GM18511 (cell line): Measurements from ENCODE around the gene PXDC1.
"Not testable (repeated sequence)": the region's sequence is repeated elsewhere in the genome, so short reads cannot be mapped to it uniquely, and the experiment has no call there.

Experiments used
- ATAC-seq: cut with Tn5 transposase; IDR thresholded peaks from one replicate; pipeline ENCODE4 v1.9.1; 2021; ENCODE audit warnings: mild to moderate bottlenecking, moderate library complexity; ENCODE audit not compliant: unreplicated experiment

PXDC1 gene

DNA sequence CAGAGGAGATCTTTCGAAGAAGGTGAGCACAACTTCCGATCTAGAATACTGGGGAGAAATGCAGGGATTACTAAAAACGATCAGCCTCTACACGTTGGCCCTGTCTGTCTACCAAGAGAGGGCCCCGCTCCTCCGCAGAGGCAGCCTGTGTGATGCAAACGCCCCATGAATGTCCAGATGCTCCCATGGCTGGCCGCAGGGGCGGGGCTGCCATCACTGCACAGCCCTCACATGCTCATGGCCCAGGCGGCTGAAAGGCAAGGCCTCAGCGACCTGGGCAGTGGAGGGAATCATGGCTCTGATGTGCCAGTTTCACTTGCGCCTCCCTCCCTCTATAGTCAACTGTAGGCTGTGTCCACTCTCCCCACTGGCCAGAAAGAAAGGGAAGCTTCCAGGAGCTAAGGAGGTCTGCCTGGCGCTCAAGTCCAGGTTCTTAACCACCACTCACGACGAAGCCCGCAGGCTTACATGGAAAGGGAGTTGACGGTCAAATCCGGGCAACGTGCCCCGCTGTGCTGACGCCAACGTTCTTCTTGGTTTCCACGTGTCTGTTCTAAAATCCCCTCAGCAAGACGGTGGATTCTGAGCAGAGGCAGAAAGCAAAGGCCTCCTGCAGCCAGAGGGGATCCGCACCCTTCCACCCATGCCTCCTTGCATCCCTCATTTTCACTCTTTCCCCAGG lies 14.2 kb downstream of the PXDC1 start:
- ATAC-seq = no peak

GRCh38 chr6:3735029-3735605 lies 16.4 kb downstream of the PXDC1 start:
- no peak for ATAC-seq

GRCh38 chr6:3734023-3734422 lies 17.5 kb downstream of the PXDC1 start:
- ATAC-seq = no peak

GRCh38 chr6:3733321-3733925 lies 18.1 kb downstream of the PXDC1 start:
- no peak for ATAC-seq

DNA sequence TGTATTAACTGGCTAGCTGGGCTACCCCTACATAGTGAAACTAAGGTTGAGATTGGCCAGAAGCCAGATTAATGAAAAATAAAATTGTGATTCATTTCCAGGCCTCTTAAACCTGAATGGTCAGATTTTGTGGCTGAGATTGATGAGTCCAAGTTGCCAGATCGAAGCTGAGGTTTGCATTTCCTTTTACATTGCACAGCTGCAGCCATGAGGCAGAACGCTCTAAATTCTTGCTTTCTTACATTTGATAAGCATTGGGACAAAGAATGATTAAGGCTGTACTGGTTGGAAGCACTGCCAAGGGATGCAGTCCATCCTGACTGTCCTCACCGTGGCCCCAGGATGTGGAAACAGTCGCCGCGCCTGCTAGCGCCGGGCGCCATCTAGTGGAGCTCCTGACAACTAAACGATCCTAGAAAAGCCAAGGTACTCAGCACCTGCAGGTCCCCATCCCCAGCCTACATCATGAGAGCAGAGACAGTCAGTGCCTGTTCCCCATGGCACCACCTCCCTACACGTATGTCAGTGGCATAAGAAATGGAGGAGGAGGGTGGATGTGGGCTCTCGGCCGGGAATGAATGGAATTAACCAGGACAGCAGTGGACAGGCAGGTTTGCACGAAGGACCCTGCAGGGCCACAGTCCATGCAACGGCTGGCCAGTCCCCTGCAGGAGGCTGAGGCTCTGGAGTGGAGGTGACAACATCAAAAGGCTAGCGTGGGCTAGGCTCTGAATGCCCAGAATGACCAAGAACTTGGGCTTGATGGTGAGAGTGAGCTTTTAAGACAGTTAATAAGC lies 19.0 kb downstream of the PXDC1 start:
- no peak for ATAC-seq

DNA sequence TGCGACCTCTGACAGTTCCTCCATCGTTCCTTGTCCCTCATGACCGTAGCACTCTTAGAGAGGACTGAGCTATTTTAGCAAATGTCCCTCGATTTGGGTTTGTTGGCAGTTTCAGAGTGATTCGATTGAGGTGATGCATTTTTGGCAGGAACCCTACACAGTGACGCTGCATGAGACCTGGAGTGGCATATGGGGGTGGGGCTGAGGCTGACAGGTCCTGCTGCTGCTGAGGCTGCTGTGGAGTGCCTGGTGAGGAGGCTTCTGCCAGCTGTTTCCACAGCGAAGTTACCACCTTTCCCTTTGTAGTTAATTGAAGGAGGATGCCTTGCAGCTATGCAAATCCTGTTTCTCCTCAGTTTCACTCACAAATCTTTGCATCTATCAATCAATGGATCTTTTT lies 19.8 kb downstream of the PXDC1 start:
- ATAC-seq = no peak

DNA sequence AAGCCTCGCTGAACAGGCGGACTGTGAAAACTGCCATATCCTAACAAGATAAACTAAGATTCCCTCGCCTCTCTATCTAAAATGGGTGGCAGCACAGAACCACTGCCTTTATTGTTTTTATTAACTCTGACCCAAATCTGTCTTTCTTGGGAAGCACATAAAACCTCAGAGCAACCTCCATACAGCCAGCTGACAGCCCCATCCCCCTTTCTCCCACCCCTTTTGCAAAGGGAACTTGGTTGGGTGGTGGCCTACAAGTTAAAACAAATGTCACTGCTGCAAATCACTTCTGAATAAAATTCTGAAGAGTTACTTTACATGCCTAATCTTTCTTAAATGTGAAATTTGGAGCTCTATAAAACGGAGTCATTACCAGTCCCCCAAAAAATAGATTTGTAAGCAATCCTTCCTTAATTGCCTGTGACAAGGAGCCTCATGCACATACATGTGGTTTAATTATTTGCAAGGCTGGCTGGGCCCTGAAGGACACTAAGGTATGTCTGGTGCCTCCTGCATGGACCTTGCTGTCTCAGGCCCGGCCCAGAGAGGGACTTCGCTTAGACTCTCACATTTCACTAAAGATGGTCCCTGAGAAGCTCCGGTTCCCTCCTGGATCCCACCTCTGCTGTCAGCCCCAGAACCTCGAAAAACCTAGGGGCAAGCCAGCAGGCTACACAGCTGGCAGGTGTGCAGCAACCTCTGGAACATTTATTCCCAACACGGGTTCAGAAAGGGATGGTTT lies 21.7 kb downstream of the PXDC1 start:
- no peak for ATAC-seq

DNA sequence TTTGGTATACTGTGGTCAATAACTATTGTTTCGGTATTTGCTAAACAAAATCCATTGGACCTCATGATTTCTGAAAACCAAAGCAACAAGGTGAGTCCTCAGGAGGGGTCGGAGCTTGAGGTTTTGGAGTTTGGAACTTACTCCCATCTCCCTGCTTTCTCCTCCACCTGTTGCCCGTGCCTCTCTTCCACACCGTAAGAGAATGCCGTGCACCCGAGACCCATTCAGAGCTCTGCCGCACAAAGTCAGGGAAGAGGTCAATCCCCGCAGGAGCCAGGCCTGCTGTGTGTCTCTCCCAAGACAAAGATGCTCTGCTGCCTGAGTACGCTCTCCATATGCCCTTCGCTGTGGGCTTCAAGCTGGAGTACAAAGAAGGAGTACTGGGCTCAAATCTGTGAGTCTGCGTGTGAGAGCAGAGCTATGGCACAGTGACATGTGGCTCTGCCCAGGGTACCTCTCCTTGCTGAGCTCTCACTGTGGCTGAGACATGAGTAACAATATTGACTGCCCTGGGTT lies 23.9 kb downstream of the PXDC1 start:
- no peak for ATAC-seq

GRCh38 chr6:3727036-3727435 lies 24.5 kb downstream of the PXDC1 start:
- no peak for ATAC-seq

DNA sequence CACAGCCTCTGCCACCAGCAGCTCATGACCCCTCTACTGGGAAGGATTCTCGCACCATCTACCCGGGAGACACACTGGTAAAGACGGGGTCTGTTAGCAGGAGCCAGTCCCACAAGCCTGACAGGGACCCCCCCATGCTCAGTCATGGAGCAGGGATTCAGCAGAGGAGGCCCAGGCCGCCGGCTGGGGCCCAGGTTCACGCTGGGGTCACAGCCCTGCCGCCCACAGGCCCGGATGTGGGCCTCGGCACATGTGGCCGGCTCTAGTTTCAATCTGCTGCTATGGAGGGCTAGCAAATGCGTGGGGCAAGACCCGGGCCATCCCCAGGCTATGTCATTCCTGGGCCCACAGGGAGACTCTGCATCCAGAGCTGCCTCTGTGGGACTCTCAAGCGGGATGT lies 25.1 kb downstream of the PXDC1 start:
- no peak for ATAC-seq

GRCh38 chr6:3725145-3726047 lies 26.1 kb downstream of the PXDC1 start:
- no peak for ATAC-seq

- ATAC-seq = no peak
These were observed 26.9 kb downstream of the PXDC1 start for GRCh38 chr6:3724451-3725144.

GRCh38 chr6:3723966-3724365 lies 27.5 kb downstream of the PXDC1 start:
- ATAC-seq = no peak

DNA sequence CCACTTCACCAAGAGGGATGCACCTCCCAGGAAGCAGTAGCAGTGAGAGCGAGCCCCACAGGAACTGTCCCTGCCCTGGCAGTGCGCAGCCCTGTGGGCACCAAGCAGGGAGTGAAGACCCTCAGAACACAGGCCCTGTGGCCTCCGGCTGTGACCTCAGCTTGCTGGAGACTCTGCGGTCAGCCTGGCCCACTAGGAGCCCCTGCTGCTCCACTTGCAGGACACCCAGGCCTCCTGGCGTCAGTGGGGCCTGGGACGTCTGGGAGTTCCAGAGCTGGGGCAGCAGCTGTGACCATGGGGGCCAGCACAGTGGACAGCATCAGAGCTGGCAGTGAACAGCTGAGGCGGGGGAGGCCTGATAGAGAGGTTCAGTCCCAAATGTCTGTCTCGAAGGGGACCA lies 28.3 kb downstream of the PXDC1 start:
- ATAC-seq = no peak

GRCh38 chr6:3722785-3723184 lies 28.7 kb downstream of the PXDC1 start:
- ATAC-seq = no peak

DNA sequence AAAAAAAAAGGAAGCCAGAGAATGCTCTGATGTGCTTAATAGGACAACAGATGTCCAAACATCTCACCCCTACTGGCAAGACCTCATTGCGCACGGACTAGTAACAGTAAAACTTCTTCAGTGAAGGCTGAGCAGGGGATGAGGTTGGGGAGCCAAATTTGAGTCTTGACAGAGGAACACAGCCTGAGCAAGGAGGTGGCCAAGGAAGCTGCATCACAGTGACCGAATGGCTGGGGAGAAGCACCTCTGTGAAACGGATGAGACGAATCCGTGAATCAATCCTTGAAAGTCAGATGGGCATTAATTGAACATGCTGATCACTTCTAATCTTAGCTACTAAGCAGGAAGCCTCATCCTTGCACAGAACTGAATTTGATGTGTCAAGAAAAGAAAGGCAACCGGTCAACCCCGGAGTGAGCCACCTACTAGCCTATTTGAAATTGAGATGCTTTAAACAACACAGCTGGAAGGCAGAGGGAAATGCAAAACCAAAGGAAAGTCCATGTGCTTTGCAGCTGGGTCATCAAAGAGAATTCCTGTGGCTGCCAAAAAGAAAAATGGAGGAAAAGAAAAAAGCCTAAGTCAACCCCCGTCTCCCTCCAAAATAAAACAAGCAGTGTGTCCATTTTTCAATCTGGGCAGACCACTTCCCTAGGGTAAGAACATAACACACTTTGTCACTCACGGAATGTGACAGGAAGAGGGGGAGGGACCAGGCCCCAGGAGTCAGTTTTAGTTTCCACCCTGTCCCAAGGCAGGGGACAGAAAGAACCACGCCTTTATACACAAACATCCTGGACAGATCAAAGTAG lies 29.5 kb downstream of the PXDC1 start:
- ATAC-seq = no peak

GRCh38 chr6:3720770-3721169 lies 30.7 kb downstream of the PXDC1 start:
- not testable (repeated sequence) for ATAC-seq
